HG03196 (cell line): ENCODE measurements around the gene AHDC1.
"Not testable (repeated sequence)": the region's sequence is repeated elsewhere in the genome, so short reads cannot be mapped to it uniquely, and the experiment has no call there.

Experiments used
- ATAC-seq: cut with Tn5 transposase; IDR thresholded peaks from one replicate; pipeline ENCODE4 v1.9.1; 2021; ENCODE audit not compliant: unreplicated experiment

Gene AHDC1

DNA sequence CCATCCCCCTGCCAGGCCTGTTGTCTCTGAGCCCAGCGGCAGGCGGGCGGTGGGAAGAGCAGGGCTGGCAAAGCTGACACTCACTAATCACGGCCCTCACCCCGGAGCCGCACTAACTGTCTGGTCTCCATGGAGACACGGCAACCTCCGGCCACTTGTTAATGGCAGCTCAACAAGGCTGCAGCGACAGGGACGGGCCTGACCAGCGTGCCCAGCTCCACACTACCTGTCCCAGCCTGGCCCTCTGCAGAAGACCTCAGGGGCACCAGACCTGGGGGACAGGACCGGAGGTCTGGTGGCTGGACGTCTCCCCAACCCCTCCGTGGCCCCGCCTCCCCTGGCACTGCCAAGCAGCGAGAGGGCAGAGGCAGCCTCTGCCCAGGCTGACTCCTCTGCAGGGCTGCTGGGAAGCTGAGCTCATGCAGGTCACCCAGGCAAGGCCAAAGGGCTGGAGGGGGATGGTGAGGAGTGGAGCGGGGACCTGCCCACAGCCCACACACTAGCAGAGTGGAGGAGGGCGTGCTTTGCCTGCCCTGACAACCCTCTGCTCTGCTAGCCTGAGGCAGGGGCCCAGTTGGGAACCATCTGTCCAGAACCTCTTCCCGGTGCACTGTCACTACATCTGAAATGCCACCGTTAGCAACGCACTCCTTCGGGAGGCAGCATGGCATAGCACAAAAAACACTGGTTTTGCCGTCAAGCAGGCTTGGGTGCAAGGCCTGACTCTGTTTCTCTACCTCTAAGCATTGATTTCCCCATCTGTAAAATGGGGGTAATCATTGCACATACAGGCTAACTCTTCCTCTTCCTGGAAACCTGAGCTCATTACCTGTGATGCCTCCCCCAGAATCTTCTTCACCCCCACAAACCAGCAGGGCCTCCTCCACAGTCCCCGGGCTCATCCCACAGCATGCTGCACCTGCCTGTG lies 84.3 kb downstream of the AHDC1 start:
- ATAC-seq: no peak

DNA sequence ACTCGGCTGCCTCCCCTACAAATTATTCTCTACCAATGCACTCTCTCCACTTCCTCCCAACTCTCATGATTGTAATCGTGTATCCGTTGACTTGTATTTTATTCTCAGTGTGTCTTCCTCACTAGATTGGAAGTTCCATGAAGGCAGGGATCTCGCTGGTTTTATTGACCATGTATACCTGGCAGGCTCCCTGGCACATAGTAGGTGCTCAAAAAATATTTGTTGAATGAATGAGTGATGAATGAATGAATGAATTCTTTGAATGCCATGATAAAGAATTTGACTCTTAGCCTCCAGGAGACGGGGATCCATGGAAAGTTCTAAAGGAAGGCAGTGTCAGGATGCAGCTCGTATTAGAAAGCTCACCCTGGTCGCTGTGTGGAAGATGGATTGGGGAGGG lies 85.1 kb downstream of the AHDC1 start:
- ATAC-seq: no peak

DNA sequence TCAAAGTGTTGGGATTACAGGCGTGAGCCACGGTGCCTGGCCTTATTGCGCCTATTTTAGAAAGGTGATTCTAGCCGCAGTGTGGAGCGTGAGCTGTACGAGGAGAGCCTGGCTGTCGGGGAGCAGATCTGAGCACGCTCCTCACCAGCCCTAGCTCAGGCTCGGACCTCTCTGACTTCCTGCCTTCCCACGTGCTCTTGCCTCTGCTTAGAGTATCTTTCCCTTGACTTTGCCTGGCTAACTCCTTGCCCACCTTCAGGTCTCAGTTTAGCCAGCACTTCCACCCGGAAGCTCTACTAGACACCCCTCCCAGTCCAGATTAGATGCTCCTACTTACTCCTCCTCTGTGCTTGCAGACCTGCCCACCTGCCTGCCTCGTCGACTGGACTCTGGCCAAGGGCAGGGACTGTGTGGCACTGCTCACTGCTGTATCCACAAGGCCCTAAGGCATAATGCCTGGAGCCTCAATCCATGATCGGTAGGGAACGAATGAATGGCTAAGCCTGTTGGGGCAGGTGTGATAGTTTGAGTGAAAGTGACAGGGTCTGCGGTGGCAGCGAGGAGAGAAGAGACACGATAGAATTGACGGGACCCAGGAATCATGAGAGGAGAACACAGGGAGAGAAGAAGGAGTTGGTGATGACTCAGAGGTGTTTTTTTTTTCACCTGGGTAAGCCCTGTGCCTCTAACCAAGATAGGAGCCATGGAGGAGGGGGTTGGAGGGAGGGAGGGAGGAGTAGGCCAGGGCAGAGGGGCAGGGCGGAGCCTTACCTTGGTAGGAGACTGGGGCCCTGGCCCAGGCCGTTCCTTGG lies 85.8 kb downstream of the AHDC1 start:
- ATAC-seq: no peak

DNA sequence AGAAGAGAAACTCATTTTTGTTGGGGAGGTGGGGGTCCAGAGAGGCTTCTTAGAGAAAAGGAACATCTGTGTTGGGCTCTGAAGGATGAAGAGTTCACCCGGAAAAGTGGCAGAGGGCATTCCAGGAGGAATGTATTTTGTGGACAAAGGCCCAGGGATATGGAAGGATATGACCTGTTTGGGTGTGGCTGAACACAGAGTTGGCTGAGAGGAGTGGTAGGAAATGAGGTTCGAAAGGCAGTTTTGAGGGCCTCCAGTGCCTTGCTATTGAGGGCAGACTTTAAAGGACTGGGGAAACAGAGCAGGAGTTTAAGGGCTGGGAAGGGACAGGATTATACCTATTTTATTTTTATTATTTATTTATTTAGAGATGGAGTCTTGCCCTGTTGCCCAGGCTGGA lies 86.6 kb downstream of the AHDC1 start:
- ATAC-seq: no peak

DNA sequence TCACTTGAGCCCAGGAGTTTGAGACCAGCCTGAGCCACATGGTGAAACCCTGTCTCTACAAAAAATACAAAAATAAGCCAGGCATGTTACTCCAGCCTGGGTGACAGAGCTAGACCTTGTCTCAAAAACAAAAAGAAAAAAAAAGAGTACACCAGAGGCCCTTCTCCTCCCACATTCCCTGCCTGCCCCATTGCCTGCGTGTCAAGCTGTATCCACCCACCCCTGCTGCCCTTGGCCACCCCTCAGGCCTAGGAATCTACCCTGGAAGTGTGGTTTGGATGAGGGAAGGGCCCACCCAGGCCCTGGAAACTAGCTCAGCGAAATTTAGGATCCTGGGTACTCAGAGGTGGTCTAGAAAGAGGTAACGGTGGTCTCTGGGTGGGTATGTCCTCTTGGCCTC lies 88.3 kb downstream of the AHDC1 start:
- no peak for ATAC-seq

DNA sequence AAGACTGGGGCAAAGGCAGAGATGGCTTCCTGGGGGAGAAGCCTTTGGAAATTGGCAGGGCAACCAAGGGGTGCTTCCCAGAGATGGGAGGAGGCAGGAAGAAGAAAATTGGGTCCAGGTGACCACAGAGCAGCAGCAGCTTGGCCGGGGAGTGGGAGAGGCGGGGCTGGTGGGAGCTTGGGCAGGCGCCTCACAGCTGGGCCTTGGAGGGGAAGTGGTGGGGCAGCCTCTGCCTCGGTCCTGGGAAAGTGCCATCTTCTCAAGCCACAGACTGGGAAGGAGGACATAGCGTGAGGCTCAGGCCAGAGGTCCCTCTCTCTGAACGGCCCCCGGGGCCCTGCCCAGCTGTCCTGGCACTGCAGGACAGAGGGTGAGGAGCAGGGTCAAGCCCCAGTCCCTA lies 90.0 kb downstream of the AHDC1 start:
- no peak for ATAC-seq

DNA sequence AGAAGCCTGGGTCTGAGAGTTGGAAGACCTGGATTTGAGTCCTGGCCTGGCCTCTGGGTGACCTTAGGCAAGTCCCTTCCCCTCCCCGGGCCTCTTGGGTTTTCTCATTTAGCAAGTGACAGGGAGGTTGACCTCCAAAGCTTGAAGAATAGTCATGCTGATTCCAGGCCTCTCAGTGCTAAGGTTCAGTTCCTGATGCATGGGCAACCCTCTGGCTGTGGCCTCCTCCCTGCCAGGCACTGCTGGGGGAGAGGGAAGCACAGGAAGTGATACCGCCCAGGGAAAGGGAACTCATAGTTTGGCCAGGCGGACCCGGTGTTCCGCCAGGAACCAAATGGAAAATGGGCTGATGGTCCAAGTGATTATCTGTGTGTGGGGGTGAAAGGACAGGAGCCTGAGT lies 90.4 kb downstream of the AHDC1 start:
- no peak for ATAC-seq

DNA sequence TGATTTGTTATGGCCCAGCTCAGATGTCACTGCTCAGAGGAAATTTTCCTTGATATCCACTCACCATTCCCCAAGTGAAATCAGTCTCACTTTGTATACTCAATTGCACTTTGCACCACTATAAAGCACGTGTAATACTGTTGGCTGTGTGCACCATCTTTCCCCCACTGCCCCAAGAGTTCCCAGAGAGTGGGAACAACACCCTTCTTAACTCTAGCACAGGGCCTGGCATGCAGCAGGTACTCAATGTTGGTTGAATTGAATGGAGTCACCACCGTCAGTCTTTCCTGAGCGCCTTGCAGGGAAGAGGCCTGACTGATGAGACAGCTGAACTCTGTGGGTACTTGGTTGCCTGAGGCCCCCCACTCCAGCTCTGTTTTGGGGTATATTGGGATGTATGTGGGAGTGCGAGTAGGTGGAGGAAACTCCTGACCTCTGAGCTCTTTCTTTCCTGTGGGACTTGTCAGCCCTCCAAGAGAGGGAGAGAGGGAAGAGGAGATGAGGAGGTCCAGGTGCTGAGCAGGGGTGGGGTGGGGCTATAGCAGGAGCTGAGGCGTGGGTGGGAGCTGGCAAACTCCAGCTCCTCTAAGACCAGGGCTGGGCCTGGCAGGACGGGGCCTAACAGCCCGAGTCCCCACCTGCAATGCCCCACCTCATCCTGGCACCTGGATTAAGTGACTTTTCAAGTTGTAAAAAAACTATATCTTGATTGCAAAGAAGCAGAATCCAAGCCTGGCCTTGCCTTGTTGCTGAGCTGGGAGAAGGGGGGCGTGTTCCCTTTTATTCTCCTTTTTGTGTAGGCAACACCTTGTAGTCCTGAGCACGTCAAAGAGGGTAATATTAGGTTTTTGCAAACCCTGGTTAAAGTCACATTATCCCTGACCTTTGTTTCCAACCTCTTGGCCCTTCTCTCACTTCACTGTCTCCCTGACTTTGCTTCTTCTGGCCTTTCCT lies 94.5 kb downstream of the AHDC1 start:
- ATAC-seq: no peak

DNA sequence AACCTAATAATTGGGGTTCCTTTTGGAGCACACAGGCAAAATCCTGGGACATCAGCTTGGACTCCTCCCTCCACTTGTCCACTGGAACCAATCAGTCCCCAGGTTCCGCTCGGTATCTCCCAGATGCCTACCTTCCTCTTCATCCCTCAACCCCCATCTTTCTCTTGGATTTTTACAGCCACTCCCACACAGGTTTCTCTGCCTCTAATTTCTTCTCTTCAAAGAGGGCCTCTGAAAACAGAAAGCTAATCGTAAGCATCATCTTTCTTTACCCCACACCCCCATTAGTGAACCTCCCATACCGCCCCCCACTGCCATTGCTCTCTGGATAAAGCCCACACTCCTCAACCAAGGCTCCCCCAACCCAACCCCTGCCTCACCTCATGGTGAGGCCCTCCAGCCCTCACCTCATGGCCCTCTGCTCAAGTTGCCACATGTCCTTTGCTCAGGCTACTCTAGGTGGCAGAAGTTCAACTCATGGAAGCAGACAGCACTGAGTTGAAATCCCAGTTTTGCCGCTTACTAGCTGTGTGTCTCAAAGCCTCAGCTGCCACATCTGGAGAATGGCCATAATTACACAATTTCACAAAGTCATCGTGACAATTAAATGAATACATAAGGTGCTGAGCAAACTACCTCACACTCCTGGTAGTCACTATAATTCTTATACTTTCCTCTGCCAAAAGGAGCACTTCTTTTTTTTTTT lies 95.8 kb downstream of the AHDC1 start:
- no peak for ATAC-seq

DNA sequence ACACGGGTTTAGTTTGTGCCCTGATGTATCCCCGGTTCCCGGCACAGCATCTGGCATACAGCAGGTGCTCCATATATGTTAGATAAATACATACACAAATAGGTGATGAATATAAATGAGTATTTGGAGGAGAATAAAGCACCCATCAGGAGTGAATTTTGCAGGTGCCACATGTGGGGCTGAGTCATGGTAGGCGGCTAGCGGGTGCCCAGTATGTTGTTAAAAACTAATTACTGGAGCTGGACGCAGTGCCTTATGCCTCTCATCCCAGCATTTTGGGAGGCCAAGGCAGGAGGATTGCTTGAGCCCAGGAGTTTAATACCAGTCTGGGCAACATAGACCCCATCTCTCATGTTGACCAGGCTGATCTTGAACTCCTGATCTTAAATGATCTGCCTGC lies 97.2 kb downstream of the AHDC1 start:
- no peak for ATAC-seq

DNA sequence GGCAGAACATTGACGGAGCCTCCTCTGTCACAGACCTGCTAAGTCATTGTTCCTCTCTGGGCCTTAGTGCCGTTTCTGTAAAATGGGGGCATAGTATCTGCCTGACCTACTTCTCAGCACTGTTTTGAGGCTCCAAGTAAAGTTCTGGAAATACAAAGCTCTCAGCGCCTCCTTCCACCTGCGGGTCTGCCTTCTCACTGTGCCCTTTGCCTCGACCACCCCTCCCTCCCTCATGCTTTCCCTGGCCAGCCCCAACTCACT lies 98.6 kb downstream of the AHDC1 start:
- ATAC-seq: no peak

DNA sequence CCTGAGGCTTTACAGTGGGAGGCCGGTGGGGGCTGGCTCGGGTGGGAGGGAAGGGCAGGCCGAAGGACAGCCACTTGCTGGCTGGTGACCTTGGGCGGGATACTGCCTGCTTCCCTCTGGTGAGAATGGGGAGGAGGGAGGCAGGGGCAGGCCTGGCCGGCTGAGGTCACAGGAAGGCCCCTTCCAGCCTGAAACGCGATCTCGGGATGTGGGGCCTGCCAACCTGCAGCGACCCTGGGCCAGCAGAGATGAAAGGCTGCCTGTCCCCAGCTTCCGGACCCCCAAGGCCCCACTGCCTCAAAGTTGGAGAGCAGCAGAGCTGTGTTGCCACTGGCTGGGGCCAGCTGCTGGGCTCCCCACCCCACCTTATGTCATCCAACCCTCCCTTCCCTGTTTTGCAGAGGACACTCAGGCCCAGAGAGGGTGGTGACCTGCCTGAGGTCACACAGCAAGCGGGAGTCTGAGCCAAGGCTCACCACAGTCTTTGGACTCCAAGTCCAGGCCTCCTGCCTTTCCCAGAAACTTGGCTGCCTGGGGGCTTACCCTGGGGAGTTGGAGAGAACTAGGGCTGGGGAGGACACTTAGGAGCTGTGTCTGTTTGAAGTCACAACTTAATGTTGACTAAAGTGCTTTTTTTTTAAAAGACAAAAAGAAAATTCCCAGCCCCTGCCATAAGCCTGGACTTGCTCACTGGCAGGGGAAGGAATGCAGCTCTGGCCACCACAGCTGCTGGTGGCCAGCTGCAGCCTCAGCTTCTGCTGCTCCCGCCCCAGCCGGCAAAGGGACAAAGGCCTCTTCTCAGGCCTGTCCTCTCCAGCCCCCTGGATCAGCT lies 99.1 kb downstream of the AHDC1 start:
- ATAC-seq: no peak

DNA sequence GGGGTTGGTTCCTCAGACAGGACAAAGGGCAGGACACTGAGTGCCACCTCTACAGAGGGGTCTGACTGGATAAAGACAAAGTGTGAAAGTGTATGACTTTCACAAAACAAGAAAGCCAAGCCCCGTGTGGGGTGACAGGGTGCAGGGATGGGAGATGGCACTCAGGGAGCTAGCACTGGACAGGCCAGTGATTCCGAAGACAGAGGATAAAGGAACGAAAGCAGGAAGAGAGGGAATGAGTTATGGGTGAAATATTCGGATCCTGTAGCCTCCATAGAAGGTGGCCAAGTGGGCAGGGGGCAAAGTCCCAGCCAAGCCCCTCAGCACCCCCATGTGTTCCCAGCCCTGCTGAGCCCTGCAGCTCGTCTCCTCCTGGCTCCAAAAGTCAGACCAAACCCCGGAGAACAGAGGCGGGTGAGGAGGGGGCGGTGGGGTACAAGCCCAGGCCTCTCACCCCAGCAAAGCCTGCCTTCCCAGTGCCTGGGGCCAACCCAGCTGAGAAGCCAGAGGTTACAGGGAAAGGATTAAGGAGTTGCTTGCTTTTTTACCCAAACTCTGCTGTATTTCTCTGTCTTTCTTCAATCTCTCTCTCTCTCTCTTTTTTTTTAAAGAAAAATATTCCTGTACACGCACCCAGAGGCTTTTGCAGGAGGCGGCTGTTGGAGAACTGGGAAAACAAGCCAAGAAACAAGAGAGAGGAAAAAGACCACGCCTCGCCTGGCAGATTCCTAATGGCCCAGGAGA lies 99.9 kb downstream of the AHDC1 start:
- ATAC-seq: no peak

DNA sequence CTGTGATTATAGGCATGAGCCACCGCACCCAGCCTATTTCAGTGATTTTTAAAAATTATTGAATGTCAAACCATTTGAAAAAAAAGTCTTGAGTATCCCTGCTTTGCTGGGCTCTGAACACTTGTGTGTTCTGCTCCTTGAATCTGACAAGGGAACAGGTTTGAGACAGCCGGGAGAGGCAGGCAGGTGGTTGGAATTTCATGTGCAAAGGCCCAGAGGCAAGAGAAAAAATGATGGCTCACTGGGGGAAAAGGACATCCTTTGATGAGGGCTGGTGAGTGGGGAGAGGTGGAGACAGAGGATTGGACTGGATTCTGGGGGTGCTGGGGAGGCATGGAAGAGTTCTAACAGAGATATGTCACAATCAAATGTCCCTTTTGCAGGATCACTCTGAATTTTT lies 100.9 kb downstream of the AHDC1 start:
- no peak for ATAC-seq

DNA sequence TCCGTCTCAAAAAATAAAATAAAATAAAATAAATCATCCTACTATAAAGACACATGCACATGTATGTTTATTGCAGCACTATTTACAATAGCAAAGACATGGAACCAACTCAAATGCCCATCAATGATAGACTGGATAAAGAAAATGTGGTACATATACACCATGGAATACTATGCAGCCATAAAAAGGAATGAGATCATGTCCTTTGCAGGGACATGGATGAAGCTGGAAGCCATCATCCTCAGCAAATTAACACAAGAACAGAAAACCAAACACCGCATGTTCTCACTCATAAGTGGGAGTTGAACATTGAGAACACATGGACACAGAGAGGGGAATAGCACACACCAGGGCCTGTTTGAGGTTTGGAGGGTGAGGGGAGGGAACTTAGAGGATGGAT lies 102.8 kb downstream of the AHDC1 start:
- ATAC-seq: not testable (repeated sequence)

DNA sequence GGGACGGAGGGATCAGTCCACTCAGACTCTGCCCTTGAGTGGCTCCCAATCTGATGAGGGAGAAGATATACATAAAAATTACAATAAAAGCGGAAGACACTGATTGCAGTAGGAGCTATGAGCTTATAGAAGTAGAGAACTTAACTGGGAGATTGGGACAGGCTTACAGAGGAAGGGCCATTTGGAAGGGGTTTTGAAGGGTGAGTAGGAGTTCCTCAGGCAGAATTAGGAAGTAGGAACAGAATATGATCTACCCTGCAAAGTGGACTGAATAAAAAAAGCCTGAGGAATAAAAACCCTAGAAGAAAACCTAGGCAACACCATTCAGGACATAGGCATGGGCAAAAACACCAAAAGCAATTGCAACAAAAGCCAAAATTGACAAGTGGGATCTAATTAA lies 104.8 kb downstream of the AHDC1 start:
- no peak for ATAC-seq

DNA sequence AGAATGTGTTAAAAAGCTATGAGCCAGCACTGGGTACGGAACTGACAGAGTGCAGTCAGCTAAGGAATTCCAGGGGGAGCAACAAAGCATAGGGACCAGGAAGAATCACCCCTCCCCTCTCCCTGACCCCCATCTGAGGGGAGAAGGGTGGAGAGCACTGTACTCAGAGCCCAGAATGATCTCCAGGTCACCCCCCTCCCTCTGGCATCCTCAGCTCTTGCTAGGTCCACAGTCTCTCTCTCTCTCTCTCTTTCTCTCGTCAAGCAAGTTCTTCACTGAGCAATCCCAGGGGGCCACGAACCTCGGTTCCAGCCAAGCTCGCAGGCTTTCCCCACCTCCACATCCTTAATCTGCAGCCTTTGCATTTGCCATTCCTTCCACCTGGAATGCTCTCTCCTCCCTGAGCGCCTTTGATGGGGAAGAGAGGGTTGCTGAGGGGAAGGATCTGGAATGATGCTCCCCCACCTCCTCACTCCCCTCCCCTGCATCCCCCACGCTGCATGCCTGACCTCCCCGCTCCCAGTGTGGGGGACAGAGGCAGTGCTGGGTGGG lies 107.3 kb downstream of the AHDC1 start:
- ATAC-seq: no peak

DNA sequence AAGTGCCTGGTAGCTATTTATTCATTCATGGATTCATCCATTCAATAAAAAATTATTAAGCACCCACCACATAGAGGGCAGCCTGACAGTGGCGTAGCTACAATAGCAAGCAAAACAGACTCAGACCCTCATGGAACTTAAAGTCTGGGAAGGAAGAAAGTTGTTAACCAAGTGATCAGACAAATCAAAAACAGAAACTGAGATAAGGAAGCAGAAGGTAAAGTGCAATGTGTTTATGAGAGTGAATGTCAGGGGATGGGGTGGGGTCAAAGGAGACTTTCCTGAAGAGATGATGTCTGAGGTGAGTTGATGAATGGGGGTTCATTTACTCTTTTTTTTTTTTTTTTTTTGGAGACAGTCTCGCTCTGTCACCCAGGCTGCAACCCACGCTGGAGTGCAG lies 111.1 kb downstream of the AHDC1 start:
- ATAC-seq: no peak
